Mesothelial cell of epicardium (in vitro differentiated cells): ENCODE measurements around the gene HDAC4. TPM values are rescaled to one million over a fixed set of nuclear protein-coding genes. Genes with fewer than 3 reads are reported as not detected.

Experiments
- DNase-seq, 2 experiments: peaks; one replicate each; pipeline ENCODE4 v3.0.0; 2021; ENCODE audit warnings: low spot score in 2 of 2; ENCODE audit not compliant: unreplicated experiment in 2 of 2
- H3K27ac Mint-ChIP-seq: 2 replicates; pipeline ENCODE4 v1.8.0; 2021; ENCODE audit warnings: mixed read lengths
- H3K27me3 Mint-ChIP-seq: 2 replicates; pipeline ENCODE4 v1.8.0; 2021; ENCODE audit warnings: low read depth, mixed read lengths
- H3K36me3 Mint-ChIP-seq: 2 replicates; pipeline ENCODE4 v1.8.0; 2021; ENCODE audit warnings: mixed read lengths
- H3K4me1 Mint-ChIP-seq: 2 replicates; pipeline ENCODE4 v1.8.0; 2021; ENCODE audit warnings: mixed read lengths
- H3K4me3 Mint-ChIP-seq: 2 replicates; pipeline ENCODE4 v1.8.0; 2021; ENCODE audit warnings: mild to moderate bottlenecking, moderate library complexity, mixed read lengths
- H3K9me3 Mint-ChIP-seq: 2 replicates; pipeline ENCODE4 v1.8.0; 2021; ENCODE audit warnings: mixed read lengths
- CTCF ChIP-seq: fragments of 200-600 bp; sonication (generic); IDR thresholded peaks from one replicate; pipeline ENCODE4 v1.5.0; 2021; ENCODE audit warnings: antibody characterized with exemption; ENCODE audit not compliant: unreplicated experiment
- total RNA-seq: library from RNA; stranded (reverse); gene quantifications from 3 replicates; pipeline ENCODE4 v1.2.1, GENCODE V29; 2021

Gene HDAC4
- total RNA-seq, 1 donor from 2014 or later: 59.2 TPM

GRCh38 chr2:239003624-239004273, 397.1 kb downstream of the HDAC4 start:
- peaks cover 25% of the 10 kb centered on the region for H3K27me3 Mint-ChIP-seq

GRCh38 chr2:239002954-239003623, 397.7 kb downstream of the HDAC4 start:
- TF ChIP-seq CTCF: no peak
- Mint-ChIP-seq H3K4me3 (no peak overlapping the region), H3K27me3 (peaks cover 20% of the 10 kb centered on the region), H3K9me3 (peaks cover 11% of the 10 kb centered on the region), H3K36me3 (peaks cover 5% of the 10 kb centered on the region), H3K4me1 (peaks cover 46% of the 10 kb centered on the region), H3K27ac (peak overlapping the region; percentile 83)
- DNase-seq: no peak

More at GRCh38 chr2:239003624-239004273, 397.1 kb downstream of the HDAC4 start:
- TF ChIP-seq CTCF: no peak
- Mint-ChIP-seq H3K27ac (peak overlapping the region; percentile 83), H3K4me1 (peaks cover 42% of the 10 kb centered on the region), H3K4me3 (no peak overlapping the region), H3K9me3 (peaks cover 11% of the 10 kb centered on the region), H3K36me3 (peaks cover 5% of the 10 kb centered on the region)
- DNase-seq: no peak

- Mint-ChIP-seq H3K9me3 (peaks cover 11% of the 10 kb centered on the region), H3K27me3 (peaks cover 18% of the 10 kb centered on the region), H3K4me3 (no peak overlapping the region), H3K27ac (peak overlapping the region; percentile 83), H3K4me1 (peaks cover 47% of the 10 kb centered on the region), H3K36me3 (peaks cover 5% of the 10 kb centered on the region)
- no peak for DNase-seq
- TF ChIP-seq CTCF: no peak
These were observed 398.2 kb downstream of the HDAC4 start for GRCh38 chr2:239002591-239002953.

GRCh38 chr2:239001794-239002193, 399.0 kb downstream of the HDAC4 start:
- H3K4me1 Mint-ChIP-seq: peaks cover 55% of the 10 kb centered on the region
- H3K27me3 Mint-ChIP-seq: peaks cover 16% of the 10 kb centered on the region
- DNase-seq: no peak
- H3K36me3 Mint-ChIP-seq: peaks cover 5% of the 10 kb centered on the region
- no peak overlapping the region for H3K27ac Mint-ChIP-seq
- no peak overlapping the region for H3K4me3 Mint-ChIP-seq
- H3K9me3 Mint-ChIP-seq: peaks cover 11% of the 10 kb centered on the region
- no peak for TF ChIP-seq CTCF

GRCh38 chr2:239000500-239001073, 400.2 kb downstream of the HDAC4 start:
- Mint-ChIP-seq H3K9me3 (peaks cover 12% of the 10 kb centered on the region), H3K4me1 (peaks cover 48% of the 10 kb centered on the region), H3K36me3 (peaks cover 5% of the 10 kb centered on the region), H3K4me3 (no peak overlapping the region), H3K27me3 (peaks cover 7% of the 10 kb centered on the region), H3K27ac (no peak overlapping the region)
- TF ChIP-seq CTCF: no peak
- DNase-seq: no peak
